GM21717 (cell line): Measurements from ENCODE around the gene NECAB2.

Experiments
- ATAC-seq: cut with Tn5 transposase; IDR thresholded peaks from one replicate; pipeline ENCODE4 v1.9.1; 2021; ENCODE audit warnings: mild to moderate bottlenecking, moderate library complexity; ENCODE audit not compliant: unreplicated experiment

The NECAB2 gene

DNA sequence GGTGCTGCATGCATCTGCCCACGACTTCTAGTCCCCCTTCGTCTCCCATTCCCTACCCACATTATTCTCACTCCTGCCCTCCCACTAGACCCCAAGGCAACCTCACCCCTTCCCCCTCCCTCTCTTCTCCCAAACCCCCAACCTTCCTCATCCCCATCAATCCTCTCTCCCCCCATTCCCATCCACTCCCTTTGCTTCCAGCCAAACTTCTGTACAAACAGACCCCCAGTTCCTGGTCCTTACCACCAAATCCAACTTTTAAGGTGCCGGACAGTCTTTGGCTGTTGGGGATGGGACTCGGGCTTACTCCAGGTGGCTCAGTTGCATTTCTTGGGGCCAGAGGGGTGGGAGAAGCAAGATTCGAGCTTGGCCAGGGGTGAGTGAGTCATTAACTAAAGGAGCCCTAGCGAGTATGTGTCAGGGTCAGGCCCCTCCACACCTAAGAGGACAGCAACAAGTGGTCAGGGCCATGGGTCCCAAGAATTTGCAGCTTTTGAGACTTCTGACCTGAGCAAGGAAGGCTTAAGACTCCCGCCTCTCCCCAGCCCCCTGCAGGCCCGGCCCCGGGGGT, 74.3 kb downstream of the NECAB2 start, which contains the start of gene SLC38A8:
SLC38A8 (minus strand) TSS at position 488 of the 571 bp plus-strand sequence. CDS start 638 bp downstream, outside the sequence.
- ATAC-seq = no peak

DNA sequence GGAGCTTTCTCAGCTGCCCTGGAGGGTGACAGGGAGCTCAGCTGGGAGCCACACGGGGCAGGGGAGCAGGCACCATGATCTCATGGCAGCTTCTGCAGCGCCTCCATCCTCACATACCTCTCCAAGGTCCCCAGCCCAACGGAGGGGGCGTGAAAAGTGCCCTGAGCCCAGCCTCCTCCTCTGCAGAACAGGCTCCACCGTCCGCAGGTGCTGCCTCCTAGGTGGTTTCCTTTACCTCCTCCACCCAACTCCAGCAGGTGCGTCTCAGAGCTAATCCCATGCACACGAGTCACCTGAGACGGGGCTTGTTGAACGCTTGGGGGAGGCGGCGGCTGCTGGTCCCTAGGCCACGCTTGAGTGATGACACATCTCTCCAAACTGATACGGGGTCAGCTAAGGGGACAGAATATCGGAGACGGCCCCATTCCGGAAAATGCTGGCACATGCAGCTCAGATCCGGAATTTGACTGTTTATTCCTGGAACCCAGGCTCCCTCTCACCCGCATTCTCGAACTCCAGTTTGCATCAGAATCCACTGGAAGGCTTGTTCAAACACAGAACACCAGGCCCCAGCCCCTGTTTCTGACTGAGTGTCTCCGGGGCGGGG, 74.9 kb downstream of the NECAB2 start:
- no peak for ATAC-seq

DNA sequence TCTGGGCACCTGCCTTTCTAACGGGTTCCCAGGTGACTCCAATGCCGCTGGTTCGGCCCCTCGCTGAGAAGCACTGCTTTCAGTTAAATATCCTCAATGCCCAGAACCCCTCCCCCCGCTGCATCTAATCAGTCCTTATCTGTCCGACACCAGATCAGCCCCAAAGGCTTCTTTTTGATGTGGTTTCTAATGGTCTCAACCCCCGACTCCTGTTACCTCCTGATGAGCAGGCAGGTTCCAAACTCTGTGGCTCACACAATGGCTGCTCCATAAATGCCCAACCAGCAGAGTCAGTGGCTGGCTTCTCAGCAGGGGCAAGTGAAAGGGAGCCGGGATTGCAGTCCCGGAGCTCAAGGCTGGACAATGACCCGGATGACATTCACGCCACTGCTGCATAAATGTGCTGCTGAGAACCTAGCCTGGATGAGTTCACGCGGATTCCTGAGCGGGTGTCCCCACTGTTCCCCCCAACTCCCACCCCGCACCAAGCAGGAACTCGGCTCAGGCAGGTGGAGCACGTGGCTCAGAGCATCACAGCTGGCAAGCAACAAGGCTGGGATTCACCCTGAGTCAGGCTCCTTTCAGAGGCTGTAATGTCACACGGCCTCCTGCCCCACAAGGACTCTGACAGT, 75.6 kb downstream of the NECAB2 start:
- no peak for ATAC-seq

DNA sequence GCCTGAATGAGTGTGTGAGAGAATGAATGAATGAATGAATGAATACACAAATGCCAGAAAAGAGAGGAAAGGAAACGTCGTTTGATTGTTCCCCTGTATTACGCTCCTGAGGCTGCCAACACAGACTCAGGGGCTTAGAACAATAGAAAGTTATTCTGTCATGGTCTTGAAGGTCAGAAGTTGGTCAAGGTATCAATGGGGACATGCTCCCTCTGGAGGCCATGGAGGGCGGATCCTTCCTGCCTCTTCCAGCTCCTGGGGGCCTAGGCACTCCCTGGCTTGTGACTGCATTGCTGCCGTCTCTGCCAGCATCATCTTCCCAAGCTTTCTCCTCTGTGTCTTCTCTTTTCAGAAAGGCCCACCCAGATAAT, 76.1 kb downstream of the NECAB2 start:
- ATAC-seq = no peak

DNA sequence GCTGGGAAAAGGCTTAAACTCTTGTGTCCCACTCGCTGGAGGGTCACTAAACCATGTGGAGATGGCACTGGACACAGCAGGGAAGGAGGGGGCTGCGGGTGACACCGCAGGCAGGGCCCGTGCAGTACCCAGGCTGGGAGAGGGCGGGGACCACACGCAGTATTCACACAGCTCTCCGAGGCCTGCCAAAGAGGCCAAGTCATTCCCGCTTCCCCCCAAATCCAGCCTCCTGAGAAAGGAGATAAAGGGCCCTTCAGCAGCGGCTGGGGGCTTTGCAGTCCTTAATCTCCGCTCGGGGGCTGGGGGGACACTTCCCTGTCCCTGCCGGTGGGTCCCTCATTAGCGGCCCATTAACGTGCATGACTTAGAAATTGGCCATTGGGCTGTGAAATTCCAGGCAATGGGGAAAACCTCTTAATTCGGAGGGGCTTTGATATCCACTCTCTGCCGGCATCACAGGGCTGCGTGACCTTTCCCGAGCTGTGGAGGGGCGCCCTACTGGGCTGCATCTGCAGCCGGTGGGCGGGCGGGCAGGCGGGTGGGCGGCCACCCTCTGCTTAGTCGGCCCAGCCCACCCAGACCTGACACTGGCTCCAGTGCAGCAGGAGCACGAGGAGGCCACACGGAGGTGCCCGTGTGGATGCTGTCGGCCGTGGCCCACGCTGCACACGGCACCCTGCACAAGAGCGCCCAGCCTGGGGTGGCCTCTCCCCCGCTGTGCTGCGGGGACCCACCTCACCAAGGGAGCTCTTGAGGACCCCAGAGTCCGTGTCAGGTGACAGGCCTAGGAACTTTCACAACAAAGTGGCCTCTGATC, 77.2 kb downstream of the NECAB2 start:
- ATAC-seq = no peak

DNA sequence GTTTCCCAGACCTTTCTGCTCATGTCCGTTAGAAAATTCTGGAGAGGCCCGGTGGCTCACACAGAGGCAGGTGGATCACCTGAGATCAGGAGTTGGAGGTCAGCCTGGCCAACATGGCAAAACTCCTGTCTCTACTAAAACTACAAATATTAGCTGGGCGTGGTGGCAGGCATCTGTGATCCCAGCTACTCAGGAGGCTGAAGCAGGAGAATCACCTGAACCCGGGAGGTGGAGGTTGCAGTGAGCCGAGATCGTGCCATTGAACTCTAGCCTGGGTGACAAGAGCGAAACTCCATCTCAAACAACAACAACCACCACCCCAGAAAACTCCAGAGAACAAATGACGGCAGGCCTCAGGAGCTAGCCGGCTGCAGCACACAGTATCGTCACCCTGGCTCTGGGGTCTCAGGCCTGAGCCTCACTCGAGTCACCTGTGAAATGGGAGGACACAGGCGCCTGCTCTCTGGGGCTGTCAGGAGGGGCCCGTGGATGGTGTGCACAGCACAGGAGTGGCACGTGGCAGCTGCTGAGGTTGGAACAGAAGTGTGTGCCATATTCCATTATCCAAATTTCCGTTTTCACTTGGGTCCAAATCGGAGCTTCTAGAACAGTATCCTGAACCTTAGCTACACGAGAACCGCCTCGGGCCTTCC, 77.9 kb downstream of the NECAB2 start:
- ATAC-seq = no peak

DNA sequence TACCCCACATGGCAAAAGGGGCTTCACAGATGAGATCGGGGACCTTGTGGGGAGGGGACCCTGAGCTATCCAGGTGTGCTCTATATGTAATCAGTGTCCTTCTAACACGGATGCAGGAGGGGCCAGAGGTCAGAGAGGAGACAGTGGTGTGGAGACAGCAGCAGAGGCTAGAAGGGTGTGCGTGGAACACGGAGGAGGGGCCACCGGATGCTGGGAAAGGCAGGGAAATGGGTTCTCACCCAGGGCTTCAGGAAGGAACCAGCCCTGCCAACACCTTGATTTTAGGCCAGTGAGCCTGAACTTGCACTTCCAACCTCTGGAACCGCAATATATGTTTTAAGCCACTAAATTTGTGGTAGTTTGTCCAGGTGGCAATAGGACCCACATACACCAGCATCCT, 79.2 kb downstream of the NECAB2 start:
- ATAC-seq = no peak

DNA sequence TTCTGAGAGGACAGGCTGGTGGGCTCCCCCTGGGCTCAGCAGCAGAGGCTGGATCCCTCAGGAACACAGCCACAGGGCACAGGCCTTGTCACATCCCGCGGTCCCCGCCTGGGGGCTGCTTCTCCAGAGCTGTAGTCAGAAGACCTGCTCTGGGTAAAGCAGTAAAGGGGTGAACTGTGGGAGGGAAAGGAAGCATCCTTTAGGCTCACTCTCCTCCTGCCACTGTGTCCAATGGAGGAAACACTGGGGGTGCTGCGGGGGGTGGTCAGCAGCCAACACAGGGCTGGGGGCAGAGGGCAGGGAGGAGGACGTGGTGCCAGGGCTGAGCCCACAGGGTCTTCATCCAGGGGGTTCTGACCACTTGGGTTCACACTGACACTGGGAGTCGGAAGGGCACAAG, 79.6 kb downstream of the NECAB2 start:
- ATAC-seq = no peak

DNA sequence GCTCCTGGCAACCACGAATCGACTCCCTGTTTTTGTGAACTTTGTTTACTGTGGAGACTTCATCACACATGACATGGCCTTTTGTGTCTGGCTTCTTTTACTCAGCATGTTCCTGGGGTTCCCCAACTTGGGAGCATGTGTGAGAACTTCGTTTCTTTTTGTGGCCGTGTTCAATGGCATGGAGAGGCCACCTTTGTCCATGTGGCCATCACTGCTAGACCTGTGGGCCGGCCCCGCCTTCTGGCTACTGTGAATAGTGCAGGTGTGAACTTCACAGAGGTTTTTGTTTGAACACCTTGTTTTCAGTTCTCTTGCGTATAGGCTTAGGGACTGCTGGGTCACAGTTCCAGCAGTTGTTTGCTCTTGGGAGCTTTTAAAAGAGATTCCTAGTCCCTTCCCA, 80.2 kb downstream of the NECAB2 start:
- no peak for ATAC-seq

GRCh38 chr16:84048871-84049270, 80.8 kb downstream of the NECAB2 start:
- no peak for ATAC-seq

GRCh38 chr16:84049403-84050060, 81.5 kb downstream of the NECAB2 start:
- no peak for ATAC-seq

- no peak for ATAC-seq
These were observed 82.3 kb downstream of the NECAB2 start for GRCh38 chr16:84050316-84050715.

GRCh38 chr16:84052071-84052622, 84.1 kb downstream of the NECAB2 start:
- ATAC-seq = no peak
